Measurements from ENCODE around the gene GDI2.

GRCh38 chr10:5765617-5766016 lies 47.6 kb downstream of the GDI2 start:
- TF ChIP-seq EZH2 (IDR thresholded peaks at IDR 0.05) = no peak
- no peak for TF ChIP-seq POLR2AphosphoS5 (IDR thresholded peaks at IDR 0.05; ENCODE audit: borderline replicate concordance, low read depth, low read length)

Data from SK-N-MC (cell line).